GM21528 (cell line): ENCODE results near the gene TRAPPC12.

Experiments
- ATAC-seq: cut with Tn5 transposase; IDR thresholded peaks from one replicate; pipeline ENCODE4 v1.9.1; 2021; ENCODE audit warnings: mild to moderate bottlenecking, moderate library complexity; ENCODE audit not compliant: unreplicated experiment, low FRiP score

Gene TRAPPC12

GRCh38 chr2:3527886-3528785 lies 148.6 kb downstream of the TRAPPC12 start:
- no peak for ATAC-seq
